ENCODE data around the gene ADGRV1. TPM values are rescaled to one million over a fixed set of nuclear protein-coding genes. Genes with fewer than 3 reads are reported as not detected.

ADGRV1 gene
- total RNA-seq, 1 donor from 2014 or later = 0.99 TPM

- no peak for TF ChIP-seq CTCF (IDR thresholded peaks at IDR 0.05)
These were observed 371.5 kb downstream of the ADGRV1 start for GRCh38 chr5:90930062-90930461.

GRCh38 chr5:90930756-90931431, 372.3 kb downstream of the ADGRV1 start:
- peaks cover 7% of the 10 kb centered on the region for H3K4me1 Mint-ChIP-seq (ENCODE audit: unreplicated experiment)
- no peaks in the 10 kb centered on the region for H3K9me3 Mint-ChIP-seq (ENCODE audit: unreplicated experiment)
- no peak overlapping the region for H3K27ac Mint-ChIP-seq (ENCODE audit: unreplicated experiment)
- H3K36me3 Mint-ChIP-seq (ENCODE audit: unreplicated experiment) = peaks cover 2% of the 10 kb centered on the region
- H3K4me3 Mint-ChIP-seq (ENCODE audit: unreplicated experiment) = no peak overlapping the region
- H3K27me3 Mint-ChIP-seq (ENCODE audit: unreplicated experiment) = peaks cover 10% of the 10 kb centered on the region
- TF ChIP-seq CTCF (IDR thresholded peaks at IDR 0.05) = no peak
- DNase-seq (ENCODE audit: extremely low spot score, unreplicated experiment) = no peak

More at GRCh38 chr5:90930062-90930461, 371.5 kb downstream of the ADGRV1 start:
- Mint-ChIP-seq H3K36me3 (ENCODE audit: unreplicated experiment) (peaks cover 2% of the 10 kb centered on the region), H3K4me1 (ENCODE audit: unreplicated experiment) (peaks cover 7% of the 10 kb centered on the region), H3K9me3 (ENCODE audit: unreplicated experiment) (no peaks in the 10 kb centered on the region), H3K27ac (ENCODE audit: unreplicated experiment) (no peak overlapping the region), H3K27me3 (ENCODE audit: unreplicated experiment) (peaks cover 10% of the 10 kb centered on the region), H3K4me3 (ENCODE audit: unreplicated experiment) (no peak overlapping the region)
- DNase-seq (ENCODE audit: extremely low spot score, unreplicated experiment) = no peak

GRCh38 chr5:90932052-90932699, 373.6 kb downstream of the ADGRV1 start:
- no peak for DNase-seq (ENCODE audit: extremely low spot score, unreplicated experiment)
- no peak overlapping the region for H3K4me3 Mint-ChIP-seq (ENCODE audit: unreplicated experiment)
- H3K4me1 Mint-ChIP-seq (ENCODE audit: unreplicated experiment) = peaks cover 7% of the 10 kb centered on the region
- H3K27ac Mint-ChIP-seq (ENCODE audit: unreplicated experiment) = no peak overlapping the region
- H3K36me3 Mint-ChIP-seq (ENCODE audit: unreplicated experiment) = peaks cover 2% of the 10 kb centered on the region
- no peaks in the 10 kb centered on the region for H3K9me3 Mint-ChIP-seq (ENCODE audit: unreplicated experiment)
- H3K27me3 Mint-ChIP-seq (ENCODE audit: unreplicated experiment) = peaks cover 10% of the 10 kb centered on the region
- TF ChIP-seq CTCF (IDR thresholded peaks at IDR 0.05) = peak; percentile 75

- H3K27ac Mint-ChIP-seq (ENCODE audit: unreplicated experiment) = no peak overlapping the region
- peaks cover 2% of the 10 kb centered on the region for H3K36me3 Mint-ChIP-seq (ENCODE audit: unreplicated experiment)
- no peak for DNase-seq (ENCODE audit: extremely low spot score, unreplicated experiment)
- H3K4me1 Mint-ChIP-seq (ENCODE audit: unreplicated experiment) = peaks cover 7% of the 10 kb centered on the region
- TF ChIP-seq CTCF (IDR thresholded peaks at IDR 0.05) = no peak
- no peak overlapping the region for H3K4me3 Mint-ChIP-seq (ENCODE audit: unreplicated experiment)
- peaks cover 10% of the 10 kb centered on the region for H3K27me3 Mint-ChIP-seq (ENCODE audit: unreplicated experiment)
- no peaks in the 10 kb centered on the region for H3K9me3 Mint-ChIP-seq (ENCODE audit: unreplicated experiment)
These were observed 374.7 kb downstream of the ADGRV1 start for GRCh38 chr5:90933298-90933697.

- no peak overlapping the region for H3K4me3 Mint-ChIP-seq (ENCODE audit: unreplicated experiment)
- H3K9me3 Mint-ChIP-seq (ENCODE audit: unreplicated experiment) = no peaks in the 10 kb centered on the region
- H3K27me3 Mint-ChIP-seq (ENCODE audit: unreplicated experiment) = peaks cover 10% of the 10 kb centered on the region
- no peak overlapping the region for H3K27ac Mint-ChIP-seq (ENCODE audit: unreplicated experiment)
- DNase-seq (ENCODE audit: extremely low spot score, unreplicated experiment) = no peak
- no peak for TF ChIP-seq CTCF (IDR thresholded peaks at IDR 0.05)
- peaks cover 2% of the 10 kb centered on the region for H3K36me3 Mint-ChIP-seq (ENCODE audit: unreplicated experiment)
- peaks cover 6% of the 10 kb centered on the region for H3K4me1 Mint-ChIP-seq (ENCODE audit: unreplicated experiment)
These were observed 375.6 kb downstream of the ADGRV1 start for GRCh38 chr5:90934091-90934719.
